Ovary (tissue), 9 donors: Measurements from ENCODE around the gene DCAF8L2. TPM values are rescaled to one million over a fixed set of nuclear protein-coding genes. Genes with fewer than 3 reads are reported as not detected.
"Not testable (repeated sequence)": the region's sequence is repeated elsewhere in the genome, so short reads cannot be mapped to it uniquely, and the experiment has no call there.

Experiments used
- DNase-seq, 5 donors: peaks; one replicate each; pipeline ENCODE4 v3.0.0-alpha.2; 2019 to 2020
- H3K27ac ChIP-seq, 2 donors: fragments of 200-600 bp; one replicate each; pipeline versions ENCODE4 v1.5.1 to v1.8.0; 2019 to 2022
- H3K27me3 ChIP-seq: fragments of 200-600 bp; one replicate; pipeline ENCODE4 v1.8.0; 2022
- H3K36me3 ChIP-seq: fragments of 200-600 bp; sonication (generic); one replicate; pipeline ENCODE4 v1.5.1; 2019
- H3K4me1 ChIP-seq: one replicate; pipeline ENCODE4 v1.8.1; 2013; ENCODE audit warnings: mild to moderate bottlenecking, moderate library complexity; ENCODE audit not compliant: insufficient read depth
- H3K4me3 ChIP-seq: fragments of 200-600 bp; sonication (generic); one replicate; pipeline ENCODE4 v1.5.1; 2017
- H3K9me3 ChIP-seq, 2 donors: fragments of 200-600 bp in 1 of 2; sonication (generic) in 1 of 2; one replicate each; pipeline versions ENCODE4 v1.5.1 to v1.8.1; 2013 to 2019; ENCODE audit warnings: mild to moderate bottlenecking in 1 of 2, moderate library complexity in 1 of 2
- CTCF ChIP-seq, 3 donors: fragments of 450-650 bp in 2 of 3; fragments of 200-600 bp in 1 of 3; IDR thresholded peaks; one replicate each; pipeline versions ENCODE4 v1.5.1 to v1.8.0; 2016 to 2022; ENCODE audit warnings: antibody characterized with exemption in 3 of 3, mild to moderate bottlenecking in 1 of 3
- EP300 ChIP-seq: sonication (generic); formaldehyde crosslinking; IDR thresholded peaks from one replicate; pipeline ENCODE4 v1.6.1; 2017; ENCODE audit warnings: antibody characterized with exemption
- POLR2A ChIP-seq: fragments of 450-650 bp; IDR thresholded peaks from one replicate; pipeline ENCODE4 v1.6.1; 2017; ENCODE audit warnings: antibody characterized with exemption, mild to moderate bottlenecking, moderate library complexity
- WGBS, 3 donors: extraction: QIAGEN DNeasy Blood & Tissue Kit in 1 of 3; methylation state at CpG; one replicate each; pipeline versions ENCODE4 v1.1.5 to v1.1.7; 2013 to 2017; 5-methylcytosine and 5-hydroxymethylcytosine counted together
- intact Hi-C, 4 donors: fragments of 100-400 bp; cut with DNase I; formaldehyde crosslinking; loops; one replicate each; pipeline versions ENCODE4 v1.11.0 to v1.15.1; 2022 to 2023
- polyA plus RNA-seq, 2 donors: library from polyadenylated mRNA; stranded (reverse); fragments of 200-250 nt in 1 of 2; fragments of 350-450 nt in 1 of 2; fragmentation: Illumina TruSeq in 1 of 2; extraction: RNeasy Lipid Tissue Mini Kit (QIAGEN cat#74804) in 1 of 2; gene quantifications; one replicate each; pipeline ENCODE4 v1.2.3, GENCODE V29; 2013 to 2014
- total RNA-seq, 7 donors: library from RNA; depleted of rRNA in 2 of 7; stranded (reverse); fragments of >200 nt in 2 of 7; fragmentation: NEBNext Ultra II Directional in 3 of 7; extraction: Animal tissue kit (Norgen Biotek cat#: 25700) in 3 of 7; gene quantifications; one replicate each; pipeline versions ENCODE4 v1.1.0 to v1.2.4, GENCODE V29; 2016 to 2023
- donor health status: DM: no; HTN: no; CAD: no; lungs with moderate emphysema.
- donor health status: DM: no; HTN: no; CAD: no.
- donor health status: Bipolar disorder and iron deficiency.
- donor health status: DM: yes; HTN: yes; CAD: no.
- donor health status: DM: no; HTN: no; CAD: no.
- donor health status: DM: yes; HTN: yes; CAD: no.

Gene DCAF8L2
- total and polyA plus RNA-seq, 9 donors: 0.27 to 10.1 (median 1.1) TPM; not detected in 2

GRCh38 chrX:27675493-27675892, 85.3 kb downstream of the DCAF8L2 start:
- Histone ChIP-seq H3K27ac (no peak overlapping the region), H3K4me3 (no peak overlapping the region), H3K36me3 (no peaks in the 10 kb centered on the region), H3K4me1 (no peaks in the 10 kb centered on the region), H3K9me3 (no peaks in the 10 kb centered on the region), H3K27me3 (no peaks in the 10 kb centered on the region)
- TF ChIP-seq CTCF (IDR thresholded peaks at IDR 0.05): no peak
- no peak for TF ChIP-seq POLR2A
- no peak for TF ChIP-seq EP300
- DNase-seq: no peak
- WGBS, 3 donors: 87 to 96% (median 92%) methylated on average over 1 of the region's 1 CpG
- intact Hi-C loops: no loop called here

- no peak for DNase-seq
- no peaks in the 10 kb centered on the region for H3K9me3 ChIP-seq
- 53 to 64% (median 63%) methylated on average over 1 of the region's 1 CpG for WGBS, 3 donors
- intact Hi-C loops: no loop called here
- H3K4me3 ChIP-seq: no peak overlapping the region
- TF ChIP-seq POLR2A (no peak), EP300 (no peak), CTCF (IDR thresholded peaks at IDR 0.05) (no peak)
- no peaks in the 10 kb centered on the region for H3K36me3 ChIP-seq
- no peaks in the 10 kb centered on the region for H3K4me1 ChIP-seq
- H3K27ac ChIP-seq: no peak overlapping the region
- no peaks in the 10 kb centered on the region for H3K27me3 ChIP-seq
Observed at GRCh38 chrX:27679281-27679680, 89.1 kb downstream of the DCAF8L2 start.

GRCh38 chrX:27680726-27681125, 90.6 kb downstream of the DCAF8L2 start:
- no peak for DNase-seq
- H3K36me3 ChIP-seq: no peaks in the 10 kb centered on the region
- 44 to 48% (median 45%) methylated on average over 1 of the region's 1 CpG for WGBS, 3 donors
- H3K4me1 ChIP-seq: no peaks in the 10 kb centered on the region
- H3K27me3 ChIP-seq: no peaks in the 10 kb centered on the region
- no peak overlapping the region for H3K27ac ChIP-seq
- no peak for TF ChIP-seq EP300
- TF ChIP-seq POLR2A: no peak
- no peak for TF ChIP-seq CTCF (IDR thresholded peaks at IDR 0.05)
- no peaks in the 10 kb centered on the region for H3K9me3 ChIP-seq
- intact Hi-C loops: no loop called here
- no peak overlapping the region for H3K4me3 ChIP-seq

GRCh38 chrX:27683566-27684208, 93.5 kb downstream of the DCAF8L2 start:
- H3K36me3 ChIP-seq, intact Hi-C loops, H3K4me3 ChIP-seq, H3K9me3 ChIP-seq, H3K27me3 ChIP-seq, H3K27ac ChIP-seq, H3K4me1 ChIP-seq, DNase-seq: not testable (repeated sequence)
- WGBS, 3 donors: 33 to 38% (median 36%) methylated on average over 5 of the region's 5 CpGs

DNA sequence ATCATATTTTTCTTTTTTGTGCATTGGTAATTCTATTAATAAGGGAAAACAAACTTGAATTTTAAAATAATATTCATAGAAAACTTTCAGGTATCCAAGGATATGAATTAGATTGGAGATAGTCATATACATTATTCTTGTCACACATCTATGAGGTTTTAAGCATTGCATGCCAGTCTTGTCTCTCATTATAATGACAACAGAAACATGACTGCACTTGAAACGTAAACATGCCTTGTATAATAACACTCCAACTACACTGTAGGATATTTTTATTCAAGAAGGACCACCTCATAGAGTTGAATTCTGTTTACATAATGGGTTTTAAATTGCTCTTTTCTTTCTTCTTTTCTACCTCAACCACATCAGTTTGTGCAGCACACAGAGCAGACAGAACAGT, 104.5 kb downstream of the DCAF8L2 start:
- WGBS, 3 donors: 59 to 84% (median 71%) methylated on average over 1 of the region's 1 CpG
- TF ChIP-seq CTCF (IDR thresholded peaks at IDR 0.05): no peak
- TF ChIP-seq POLR2A: no peak
- TF ChIP-seq EP300: no peak
- intact Hi-C loops: no loop called here

More for the DNA sequence above, 104.5 kb downstream of the DCAF8L2 start:
- H3K27ac ChIP-seq: no peak overlapping the region
- no peaks in the 10 kb centered on the region for H3K27me3 ChIP-seq
- H3K9me3 ChIP-seq: no peaks in the 10 kb centered on the region
- no peak for DNase-seq
- no peak overlapping the region for H3K4me3 ChIP-seq
- H3K4me1 ChIP-seq: no peaks in the 10 kb centered on the region
- H3K36me3 ChIP-seq: no peaks in the 10 kb centered on the region
